ENCODE data around the gene PITX3.

The PITX3 gene

DNA sequence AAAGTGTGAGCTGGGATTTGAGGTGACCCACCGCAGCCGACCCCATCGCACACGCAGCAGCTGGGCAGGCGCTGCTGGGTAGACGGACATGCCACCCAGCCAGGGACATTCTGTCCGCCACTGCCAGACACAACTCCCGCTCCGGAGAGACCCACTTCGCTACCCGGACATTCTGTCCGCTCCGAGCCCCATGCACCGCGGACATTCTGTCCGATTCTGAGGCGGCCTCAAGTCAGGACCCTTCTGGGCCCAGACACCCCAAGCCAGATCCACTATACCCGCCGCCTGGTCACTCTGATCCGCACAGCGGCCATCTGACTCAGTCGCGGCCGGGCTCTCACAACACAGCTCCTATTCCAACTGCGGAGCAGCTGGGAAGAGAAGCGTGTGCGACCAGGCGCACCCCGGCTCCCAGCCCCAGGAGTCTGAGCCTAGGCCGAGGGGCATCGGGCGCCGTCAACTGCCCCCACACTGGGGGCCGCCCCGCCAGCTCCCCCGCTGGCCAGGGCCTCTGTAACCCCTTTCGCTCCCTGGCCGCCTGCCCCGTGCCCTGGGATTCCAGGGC lies 763 bp downstream of the PITX3 start:
- Histone ChIP-seq H3K4me1 (ENCODE audit: low read depth, poor library complexity, severe bottlenecking) (peaks cover 9% of the 10 kb centered on the region), H3K79me2 (ENCODE audit: insufficient read depth, low read depth) (peaks cover 1% of the 10 kb centered on the region; the same call in 1 of the 2 replicates), H3K27ac (no peak overlapping the region), H3K4me2 (no peak overlapping the region), H4K20me1 (ENCODE audit: insufficient read depth) (no peaks in the 10 kb centered on the region), H2AFZ (ENCODE audit: low read depth) (no peak overlapping the region), H3K4me3 (IDR thresholded peaks at IDR 0.05; ENCODE audit: insufficient read depth, low read depth, low read length) (no peak overlapping the region), H3K9ac (no peak overlapping the region), H3K36me3 (ENCODE audit: insufficient read depth) (no peaks in the 10 kb centered on the region), H3K27me3 (ENCODE audit: insufficient read depth, low read depth) (peaks cover 3% of the 10 kb centered on the region; the same call in 1 of the 2 replicates)
- no peak for TF ChIP-seq CTCF (conservative IDR thresholded peaks at IDR 0.05; ENCODE audit: low read depth, low read length)

- H3K27ac ChIP-seq: no peak overlapping the region
- H3K4me1 ChIP-seq (ENCODE audit: low read depth, poor library complexity, severe bottlenecking): peaks cover 3% of the 10 kb centered on the region
- peaks cover 3% of the 10 kb centered on the region; the same call in 1 of the 2 replicates for H3K27me3 ChIP-seq (ENCODE audit: insufficient read depth, low read depth)
- no peak overlapping the region for H3K4me2 ChIP-seq
- no peak overlapping the region for H3K9ac ChIP-seq
- H2AFZ ChIP-seq (ENCODE audit: low read depth): no peak overlapping the region
- H3K4me3 ChIP-seq (IDR thresholded peaks at IDR 0.05; ENCODE audit: insufficient read depth, low read depth, low read length): no peak overlapping the region
- H3K36me3 ChIP-seq (ENCODE audit: insufficient read depth): no peaks in the 10 kb centered on the region
- H3K79me2 ChIP-seq (ENCODE audit: insufficient read depth, low read depth): no peaks in the 10 kb centered on the region
- H4K20me1 ChIP-seq (ENCODE audit: insufficient read depth): no peaks in the 10 kb centered on the region
- TF ChIP-seq CTCF (conservative IDR thresholded peaks at IDR 0.05; ENCODE audit: low read depth, low read length): no peak
Observed at GRCh38 chr10:102237711-102238252, 3.5 kb downstream of the PITX3 start.

DNA sequence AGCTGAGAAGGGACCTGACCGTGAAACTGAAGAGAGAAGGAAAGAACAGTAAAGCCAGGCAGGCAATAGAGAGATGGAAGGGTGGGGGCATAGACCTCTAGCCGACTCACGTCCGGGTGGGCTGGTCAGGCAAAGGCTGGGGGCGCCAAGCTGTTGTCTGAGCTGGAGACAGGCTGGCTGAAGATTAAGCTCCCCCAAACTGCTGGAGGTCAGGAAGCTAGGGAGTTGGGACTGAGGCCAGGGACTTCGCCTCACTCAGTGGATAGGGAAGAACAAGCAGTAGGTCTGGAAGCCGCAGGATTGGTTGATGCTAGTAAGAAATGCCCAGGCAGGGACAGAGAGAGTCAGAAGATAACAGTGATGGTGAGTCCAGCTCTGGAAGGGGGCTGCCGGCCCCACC lies 5.3 kb downstream of the PITX3 start:
- H3K27me3 ChIP-seq (ENCODE audit: insufficient read depth, low read depth): peaks cover 8% of the 10 kb centered on the region; the same call in 1 of the 2 replicates

GRCh38 chr10:102235598-102235920 lies 5.8 kb downstream of the PITX3 start:
- Histone ChIP-seq H3K36me3 (ENCODE audit: insufficient read depth) (no peaks in the 10 kb centered on the region), H3K4me1 (ENCODE audit: low read depth, poor library complexity, severe bottlenecking) (no peaks in the 10 kb centered on the region), H2AFZ (ENCODE audit: low read depth) (no peak overlapping the region), H3K27ac (no peak overlapping the region), H4K20me1 (ENCODE audit: insufficient read depth) (no peaks in the 10 kb centered on the region), H3K4me3 (IDR thresholded peaks at IDR 0.05; ENCODE audit: insufficient read depth, low read depth, low read length) (no peak overlapping the region), H3K4me2 (no peak overlapping the region), H3K9ac (no peak overlapping the region), H3K79me2 (ENCODE audit: insufficient read depth, low read depth) (no peaks in the 10 kb centered on the region), H3K27me3 (ENCODE audit: insufficient read depth, low read depth) (peaks cover 8% of the 10 kb centered on the region; the same call in 1 of the 2 replicates)
- no peak for TF ChIP-seq CTCF (conservative IDR thresholded peaks at IDR 0.05; ENCODE audit: low read depth, low read length)

More for the DNA sequence above, 5.3 kb downstream of the PITX3 start:
- no peak overlapping the region for H3K27ac ChIP-seq
- H3K4me2 ChIP-seq: no peak overlapping the region
- TF ChIP-seq CTCF (conservative IDR thresholded peaks at IDR 0.05; ENCODE audit: low read depth, low read length): no peak
- no peaks in the 10 kb centered on the region for H3K79me2 ChIP-seq (ENCODE audit: insufficient read depth, low read depth)
- H3K9ac ChIP-seq: no peak overlapping the region
- H3K4me3 ChIP-seq (IDR thresholded peaks at IDR 0.05; ENCODE audit: insufficient read depth, low read depth, low read length): no peak overlapping the region
- H3K36me3 ChIP-seq (ENCODE audit: insufficient read depth): no peaks in the 10 kb centered on the region
- H2AFZ ChIP-seq (ENCODE audit: low read depth): no peak overlapping the region
- H4K20me1 ChIP-seq (ENCODE audit: insufficient read depth): no peaks in the 10 kb centered on the region
- no peaks in the 10 kb centered on the region for H3K4me1 ChIP-seq (ENCODE audit: low read depth, poor library complexity, severe bottlenecking)

Data from KMS-11 (cell line).